Measurements from ENCODE around the gene SP100. TPM values are rescaled to one million over a fixed set of nuclear protein-coding genes. Genes with fewer than 3 reads are reported as not detected.
"Not testable (repeated sequence)": the region's sequence is repeated elsewhere in the genome, so short reads cannot be mapped to it uniquely, and the experiment has no call there.

The SP100 gene
- total and polyA plus RNA-seq, 9 donors, result 63.1 to 89.6 (median 75.0) TPM

GRCh38 chr2:230403746-230404145, 12.3 kb upstream of the SP100 start:
- no peaks in the 10 kb centered on the region for H3K9me3 ChIP-seq
- H3K27ac ChIP-seq, result no peak overlapping the region
- no peaks in the 10 kb centered on the region for H3K27me3 ChIP-seq
- 91 to 95% (median 92%) methylated on average over 7 of the region's 7 CpGs for WGBS, 3 donors
- H3K36me3 ChIP-seq, result no peaks in the 10 kb centered on the region
- no peak overlapping the region for H3K4me3 ChIP-seq
- TF ChIP-seq POLR2A (IDR thresholded peaks at IDR 0.05) (no peak), CTCF (IDR thresholded peaks at IDR 0.05) (no peak), EP300 (IDR thresholded peaks at IDR 0.05) (no peak)
- DNase-seq, result no peak
- intact Hi-C loops (cut with DNase I), result no loop called here
- peaks cover 1% of the 10 kb centered on the region for H3K4me1 ChIP-seq (ENCODE audit: insufficient read depth)

- Histone ChIP-seq H3K4me1 (ENCODE audit: insufficient read depth) (peaks cover 1% of the 10 kb centered on the region), H3K4me3 (no peak overlapping the region), H3K27ac (no peak overlapping the region), H3K36me3 (no peaks in the 10 kb centered on the region), H3K27me3 (no peaks in the 10 kb centered on the region), H3K9me3 (no peaks in the 10 kb centered on the region)
- no peak for TF ChIP-seq EP300 (IDR thresholded peaks at IDR 0.05)
- TF ChIP-seq CTCF (IDR thresholded peaks at IDR 0.05), result no peak
- TF ChIP-seq POLR2A (IDR thresholded peaks at IDR 0.05), result no peak
- no peak for DNase-seq
- 97 to 99% (median 98%) methylated on average over 3 of the region's 3 CpGs for WGBS, 3 donors
- intact Hi-C loops (cut with DNase I), result no loop called here
Measured at GRCh38 chr2:230405824-230406223, 10.2 kb upstream of the SP100 start.

- H3K4me3 ChIP-seq, result no peak overlapping the region
- peaks cover 1% of the 10 kb centered on the region for H3K4me1 ChIP-seq (ENCODE audit: insufficient read depth)
- H3K9me3 ChIP-seq, result no peaks in the 10 kb centered on the region
- no peaks in the 10 kb centered on the region for H3K27me3 ChIP-seq
- TF ChIP-seq EP300 (IDR thresholded peaks at IDR 0.05), result peak; percentile 41
- no peak for TF ChIP-seq POLR2A (IDR thresholded peaks at IDR 0.05)
- peak in 1 of 5 donors; percentile 58 for DNase-seq
- intact Hi-C loops (cut with DNase I), result no loop called here
- no peak overlapping the region for H3K27ac ChIP-seq
- no peaks in the 10 kb centered on the region for H3K36me3 ChIP-seq
- WGBS, 3 donors, result 36 to 39% (median 37%) methylated on average over 3 of the region's 3 CpGs
Measured at GRCh38 chr2:230408244-230408842, 7.7 kb upstream of the SP100 start.

DNA sequence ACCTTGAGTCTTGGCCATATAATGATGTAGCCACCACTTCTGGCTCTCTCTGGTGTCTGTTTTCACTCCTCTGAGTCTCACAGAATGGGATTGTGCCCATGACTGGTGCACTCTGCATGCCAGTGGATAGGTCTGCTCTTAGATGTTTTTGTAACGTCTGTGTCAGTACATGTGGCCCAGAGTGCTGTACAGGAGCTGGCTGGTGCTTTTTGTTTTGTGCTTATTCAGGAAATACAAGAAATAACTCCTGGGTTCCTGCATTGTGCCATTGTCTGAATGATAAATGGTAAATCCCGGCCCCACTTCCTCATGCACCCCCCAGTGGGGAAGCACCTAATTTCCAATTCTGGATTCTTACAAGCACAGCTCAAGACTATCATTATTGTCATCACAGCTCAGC, 6.7 kb upstream of the SP100 start:
- intact Hi-C loops (cut with DNase I); H3K9me3 ChIP-seq; H3K36me3 ChIP-seq; H3K27me3 ChIP-seq; H3K4me1 ChIP-seq (ENCODE audit: insufficient read depth); H3K27ac ChIP-seq; DNase-seq; H3K4me3 ChIP-seq: not testable (repeated sequence)
- whole genome bisulfite sequencing, 3 donors, result 24 to 42% (median 26%) methylated on average over 2 of the region's 2 CpGs

DNA sequence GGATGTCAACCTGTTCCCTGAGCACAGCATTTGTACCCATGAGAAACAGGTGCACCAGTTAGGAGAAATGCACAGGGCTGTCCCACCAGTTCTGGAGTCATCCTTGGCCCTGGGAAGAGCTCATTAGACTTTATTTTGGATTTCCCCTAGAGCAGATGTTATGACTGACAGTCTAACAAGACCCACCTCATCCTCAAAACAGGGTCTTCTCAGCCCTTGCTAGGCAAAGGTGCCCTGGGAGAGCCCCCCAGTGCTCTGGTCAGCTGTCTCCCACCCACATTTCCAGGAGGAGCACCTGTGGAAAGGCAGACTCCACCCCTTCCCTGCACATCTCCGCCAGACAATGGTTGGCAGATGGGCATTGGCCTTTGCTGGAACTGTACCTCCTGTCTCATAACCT, 5.7 kb upstream of the SP100 start:
- H3K27ac ChIP-seq, result no peak overlapping the region
- H3K27me3 ChIP-seq, result no peaks in the 10 kb centered on the region
- no peak overlapping the region for H3K4me3 ChIP-seq
- WGBS, 3 donors, result 90 to 94% (median 94%) methylated on average over 1 of the region's 1 CpG
- H3K36me3 ChIP-seq, result no peaks in the 10 kb centered on the region
- peaks cover 1% of the 10 kb centered on the region for H3K4me1 ChIP-seq (ENCODE audit: insufficient read depth)
- H3K9me3 ChIP-seq, result no peaks in the 10 kb centered on the region
- no peak for TF ChIP-seq EP300 (IDR thresholded peaks at IDR 0.05)
- no peak for TF ChIP-seq CTCF (IDR thresholded peaks at IDR 0.05)
- TF ChIP-seq POLR2A (IDR thresholded peaks at IDR 0.05), result no peak
- intact Hi-C loops (cut with DNase I), result no loop called here
- no peak for DNase-seq
